A673 (cell line): ENCODE measurements around the gene P4HA1. TPM values are rescaled to one million over a fixed set of nuclear protein-coding genes. Genes with fewer than 3 reads are reported as not detected.

ENCODE experiments used
- BruUV-seq: library from RNA; stranded (reverse); fragments of 400-500 nt; replicated peaks from 2 replicates; lab custom pipeline; 2021; lab: Mats Ljungman, UMichigan
- CTCF ChIA-PET: fragments of 300-600 bp; sonication (Branson Sonifier 250); formaldehyde crosslinking; loops from one replicate; lab custom pipeline; 2022; ENCODE audit warnings: antibody characterized with exemption; lab: Charles Lee
- POLR2A ChIA-PET: fragments of 300-600 bp; sonication (Branson Sonifier 250); formaldehyde crosslinking; loops from one replicate; lab custom pipeline; 2022; ENCODE audit warnings: antibody characterized with exemption; ENCODE audit not compliant: low non-redundant PET; lab: Charles Lee
- DNase-seq: peaks from one replicate; pipeline ENCODE4 v3.0.0-alpha.2; 2015; ENCODE audit warnings: low spot score
- H3K27ac ChIP-seq: fragments of 200-600 bp; sonication (generic); 2 replicates; pipeline ENCODE4 v1.5.1; 2016; ENCODE audit warnings: mixed run types, low read depth, mild to moderate bottlenecking, mixed read lengths, antibody characterized with exemption, low read length; ENCODE audit not compliant: poor library complexity, severe bottlenecking
- H3K27me3 ChIP-seq: fragments of 200-600 bp; sonication (generic); replicated peaks from 2 replicates; pipeline ENCODE4 v1.6.1; 2017; ENCODE audit warnings: mixed run types, low read depth, mild to moderate bottlenecking, mixed read lengths, antibody characterized with exemption, low read length; ENCODE audit not compliant: insufficient read depth, poor library complexity
- H3K36me3 ChIP-seq: fragments of 200-600 bp; sonication (generic); 2 replicates; pipeline ENCODE4 v1.6.1; 2016; ENCODE audit warnings: mixed run types, mild to moderate bottlenecking, mixed read lengths, antibody characterized with exemption, low read length; ENCODE audit not compliant: insufficient read depth, poor library complexity, severe bottlenecking
- H3K4me1 ChIP-seq: fragments of 200-600 bp; sonication (generic); 2 replicates; pipeline ENCODE4 v1.6.1; 2017; ENCODE audit warnings: mixed run types, mild to moderate bottlenecking, mixed read lengths, antibody characterized with exemption, low read length; ENCODE audit not compliant: insufficient read depth, poor library complexity, severe bottlenecking
- H3K4me3 ChIP-seq: fragments of 200-600 bp; sonication (generic); 2 replicates; pipeline ENCODE4 v1.5.1; 2016; ENCODE audit warnings: low read depth, mixed run types, mild to moderate bottlenecking, mixed read lengths, low read length; ENCODE audit not compliant: poor library complexity, severe bottlenecking
- H3K9me3 ChIP-seq: fragments of 200-600 bp; sonication (generic); 2 replicates; pipeline ENCODE4 v1.6.1; 2016; ENCODE audit warnings: mixed run types, low read depth, mild to moderate bottlenecking, mixed read lengths, antibody characterized with exemption, low read length; ENCODE audit not compliant: poor library complexity, severe bottlenecking
- CTCF ChIP-seq: fragments of 300-800, 200-600 bp; sonication (generic); conservative IDR thresholded peaks from 2 replicates; pipeline ENCODE4 v1.5.1; 2017; ENCODE audit warnings: low read depth, mild to moderate bottlenecking, antibody characterized with exemption, low read length, moderate library complexity, mixed read lengths
- EZH2 ChIP-seq: fragments of 200-600 bp; sonication (generic); IDR thresholded peaks from 2 replicates; pipeline ENCODE4 v1.6.1; 2017; ENCODE audit warnings: borderline replicate concordance, low read depth, mild to moderate bottlenecking, mixed read lengths, antibody characterized with exemption, low read length; ENCODE audit not compliant: poor library complexity, severe bottlenecking
- intact Hi-C: fragments of 100-400 bp; cut with micrococcal nuclease; formaldehyde crosslinking; loops from one replicate; pipeline ENCODE4 v1.10.0; 2022; ENCODE audit not compliant: unreplicated experiment
- total RNA-seq: library from RNA; stranded (reverse); gene quantifications from 2 replicates; pipeline ENCODE4 v1.2.3, GENCODE V29; 2021

Gene P4HA1
- total RNA-seq, 1 experiment from 2014 or later, result 36.5 TPM

DNA sequence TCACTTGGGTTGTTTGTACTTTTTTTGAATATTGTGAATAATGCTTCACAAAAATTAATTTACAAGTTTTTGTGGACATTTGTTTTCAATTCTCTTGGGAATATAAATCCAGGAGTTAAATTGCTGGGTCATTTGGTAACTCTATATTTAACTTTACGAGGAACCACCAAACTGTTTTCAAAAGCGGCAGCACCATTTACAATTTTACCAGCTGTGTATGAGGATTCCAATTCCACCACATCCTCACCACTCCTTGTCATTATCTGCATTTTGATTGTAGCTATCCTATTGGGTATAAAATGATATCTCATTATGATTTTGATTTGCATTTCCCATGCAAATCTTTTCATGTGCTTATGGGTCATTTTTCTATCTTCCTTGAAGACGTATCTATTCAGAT lies 9.6 kb upstream of the P4HA1 start:
- TF ChIP-seq CTCF (no peak), EZH2 (no peak)
- H3K27ac ChIP-seq, result no peak overlapping the region
- no peak for DNase-seq
- no peaks in the 10 kb centered on the region for H3K36me3 ChIP-seq
- H3K4me1 ChIP-seq, result no peaks in the 10 kb centered on the region
- BruUV-seq, result no TSS peak
- H3K4me3 ChIP-seq, result no peak overlapping the region
- intact Hi-C loops, result no loop called here
- ChIA-PET POLR2A (interaction anchor here (0.6 kb wide), 1 partner anchor 18 kb away, joined by 3 read pairs; no protein-coding TSS in a partner anchor), CTCF (no interaction called here)
- H3K27me3 ChIP-seq, result no peaks in the 10 kb centered on the region
- H3K9me3 ChIP-seq, result no peaks in the 10 kb centered on the region

- intact Hi-C loops, result no loop called here
- BruUV-seq, result no TSS peak
- Histone ChIP-seq H3K4me3 (no peak overlapping the region), H3K9me3 (no peaks in the 10 kb centered on the region), H3K27me3 (no peaks in the 10 kb centered on the region), H3K27ac (no peak overlapping the region), H3K36me3 (no peaks in the 10 kb centered on the region), H3K4me1 (peaks cover 7% of the 10 kb centered on the region)
- DNase-seq, result no peak
- ChIA-PET CTCF (no interaction called here), POLR2A (no interaction called here)
- no peak for TF ChIP-seq CTCF
- no peak for TF ChIP-seq EZH2
These were observed 2.5 kb upstream of the P4HA1 start for GRCh38 chr10:73099141-73099540.

DNA sequence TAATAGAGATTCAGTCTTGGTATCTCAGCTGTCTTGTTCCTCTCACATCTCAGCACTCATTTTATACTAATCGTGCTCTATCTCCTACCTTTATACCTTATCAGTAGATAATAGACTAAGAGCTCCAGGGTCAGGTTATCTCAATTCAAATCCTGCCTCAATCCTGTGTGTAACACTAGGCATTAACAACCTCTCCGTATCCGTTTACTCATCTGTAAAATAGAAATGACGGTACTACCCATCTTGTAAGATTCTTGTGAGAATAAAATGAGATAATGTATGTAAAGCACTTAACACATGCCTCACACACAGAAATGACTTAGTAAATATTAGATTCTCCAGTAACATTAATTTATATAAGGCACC lies 622 bp upstream of the P4HA1 start:
- H3K36me3 ChIP-seq, result no peaks in the 10 kb centered on the region
- H3K9me3 ChIP-seq, result no peaks in the 10 kb centered on the region
- no peaks in the 10 kb centered on the region for H3K27me3 ChIP-seq
- peak overlapping the region; percentile 95 for H3K27ac ChIP-seq
- H3K4me3 ChIP-seq, result peak overlapping the region; percentile 91
- peaks cover 10% of the 10 kb centered on the region for H3K4me1 ChIP-seq
- TF ChIP-seq CTCF (no peak), EZH2 (no peak)
- BruUV-seq, result no TSS peak
- ChIA-PET CTCF (no interaction called here), POLR2A (interaction anchor here (0.6 kb wide), 2 partner anchors 56 to 101 kb away, joined by 3 to 8 read pairs; no protein-coding TSS in a partner anchor)
- no peak for DNase-seq
- intact Hi-C loops, result no loop called here
